GM21717 (cell line): Measurements from ENCODE around the gene NEDD4L.

Experiments used
- ATAC-seq: cut with Tn5 transposase; IDR thresholded peaks from one replicate; pipeline ENCODE4 v1.9.1; 2021; ENCODE audit warnings: mild to moderate bottlenecking, moderate library complexity; ENCODE audit not compliant: unreplicated experiment

NEDD4L gene

GRCh38 chr18:58387716-58388115, 343.7 kb downstream of the NEDD4L start:
- ATAC-seq, result no peak

GRCh38 chr18:58388736-58389135, 344.7 kb downstream of the NEDD4L start:
- ATAC-seq, result no peak

DNA sequence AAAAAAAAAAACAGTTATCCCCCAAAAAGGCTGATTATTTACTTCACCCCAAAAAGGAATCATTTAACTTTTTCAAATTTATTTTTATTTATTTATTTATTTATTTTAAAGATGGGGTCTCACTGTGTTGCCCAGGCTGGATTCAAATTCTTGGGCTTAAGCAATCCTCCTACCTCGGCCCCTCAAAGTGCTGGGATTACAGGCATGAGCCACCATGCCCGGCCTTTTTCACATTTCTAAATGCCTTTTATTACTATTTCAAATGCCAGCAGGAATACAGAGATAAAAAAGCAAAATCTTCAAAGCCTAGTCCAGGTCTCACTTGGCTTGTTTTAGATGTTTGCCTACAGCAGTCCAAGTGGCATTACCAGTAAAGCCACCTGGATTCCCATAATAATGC, 345.7 kb downstream of the NEDD4L start:
- ATAC-seq, result no peak

DNA sequence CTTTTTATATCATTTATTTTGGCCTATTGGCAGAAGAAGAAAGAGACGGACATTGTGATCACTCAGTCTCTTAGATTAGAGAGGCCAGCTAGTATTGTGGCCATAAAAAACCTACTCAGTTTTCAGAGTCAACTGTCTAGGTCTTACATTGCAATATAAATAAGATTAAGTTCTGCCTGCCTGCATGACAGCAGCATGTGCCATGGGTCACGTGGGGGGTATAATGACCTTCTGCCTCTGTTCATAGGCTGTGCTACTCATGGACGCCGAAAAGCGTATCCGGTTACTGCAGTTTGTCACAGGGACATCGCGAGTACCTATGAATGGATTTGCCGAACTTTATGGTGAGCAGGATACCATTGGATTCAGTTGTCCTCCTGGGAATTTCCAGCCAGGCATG, 346.4 kb downstream of the NEDD4L start:
- ATAC-seq, result no peak

- no peak for ATAC-seq
These were observed 347.3 kb downstream of the NEDD4L start for GRCh38 chr18:58391231-58391825.

GRCh38 chr18:58391932-58392323, 347.9 kb downstream of the NEDD4L start:
- ATAC-seq, result no peak

- no peak for ATAC-seq
These were observed 348.4 kb downstream of the NEDD4L start for GRCh38 chr18:58392324-58393000.

DNA sequence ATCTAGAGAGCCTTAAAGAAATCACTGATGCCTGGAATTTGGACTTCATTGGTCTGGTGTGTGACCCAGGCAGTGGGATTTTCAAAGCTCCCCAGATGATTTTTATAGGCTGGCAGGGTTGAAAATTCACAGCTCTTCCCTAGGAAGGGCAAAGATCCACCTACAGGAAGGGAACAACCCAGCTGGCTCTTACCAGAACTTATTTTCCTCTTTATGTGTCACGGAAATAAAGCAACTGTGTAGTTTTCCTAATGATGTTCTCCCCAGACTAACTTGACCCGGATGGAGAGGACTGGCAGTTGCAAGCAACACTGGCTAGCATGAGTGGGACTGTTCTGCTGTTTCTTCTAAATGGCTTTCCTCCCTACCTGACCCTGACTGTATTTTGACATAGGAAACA, 349.3 kb downstream of the NEDD4L start:
- ATAC-seq, result no peak

DNA sequence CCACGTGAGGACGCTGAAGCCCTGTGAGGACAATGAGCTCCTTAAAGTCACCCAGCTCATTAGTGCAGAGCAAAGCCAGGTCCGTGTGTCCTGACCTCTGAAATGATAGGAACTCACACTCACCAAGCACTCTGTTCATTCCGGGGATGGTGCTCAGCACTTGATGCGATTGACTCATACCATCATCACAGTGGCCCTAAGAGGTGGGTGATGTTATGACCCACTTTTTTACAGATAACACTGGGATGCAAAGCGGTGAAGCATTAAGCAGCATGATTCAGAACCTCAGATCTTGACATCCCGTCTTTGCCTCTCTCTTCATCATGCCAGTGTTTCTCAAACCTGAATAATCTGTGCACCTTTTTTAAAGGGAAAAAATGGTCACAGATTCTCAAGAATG, 350.0 kb downstream of the NEDD4L start:
- no peak for ATAC-seq

DNA sequence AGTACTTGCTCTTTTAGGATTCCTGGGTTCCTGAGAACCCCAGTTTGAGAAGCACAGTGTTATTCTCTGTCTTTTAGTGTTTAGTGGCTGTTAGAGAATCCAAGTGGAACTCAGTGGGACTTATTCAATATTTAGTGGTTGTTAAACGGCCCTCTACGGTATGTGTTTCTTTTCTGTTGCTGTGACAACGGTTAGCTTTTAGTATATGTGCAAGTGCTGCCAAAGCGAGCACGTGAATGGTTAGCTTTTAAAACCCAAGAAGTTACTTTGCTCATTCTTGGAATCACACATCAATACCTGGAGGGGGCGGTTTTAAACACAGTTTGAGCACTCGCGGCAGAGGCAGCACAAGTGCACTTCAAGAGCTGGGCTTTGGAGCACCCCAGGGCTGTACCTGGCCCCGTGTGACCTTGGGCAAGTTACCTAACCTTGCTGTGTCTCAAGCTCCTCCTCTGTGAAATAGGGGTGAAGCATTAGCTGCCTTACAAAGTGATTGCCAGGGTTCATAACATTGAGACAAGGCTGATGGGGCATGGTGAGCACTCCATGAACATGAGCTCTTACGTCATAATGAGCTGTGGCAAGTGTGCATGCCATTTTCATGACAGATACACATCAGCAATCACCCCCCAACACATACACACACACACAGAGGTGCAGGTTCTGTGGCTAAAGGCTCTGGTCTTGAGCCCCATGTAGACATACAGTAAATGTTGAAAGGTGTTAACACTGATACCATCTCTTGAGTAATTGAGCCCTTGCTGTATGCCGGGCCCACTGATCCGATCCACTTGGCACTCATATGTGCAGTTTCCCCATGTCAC, 350.8 kb downstream of the NEDD4L start:
- ATAC-seq, result no peak

GRCh38 chr18:58396144-58396543, 352.1 kb downstream of the NEDD4L start:
- ATAC-seq, result no peak

DNA sequence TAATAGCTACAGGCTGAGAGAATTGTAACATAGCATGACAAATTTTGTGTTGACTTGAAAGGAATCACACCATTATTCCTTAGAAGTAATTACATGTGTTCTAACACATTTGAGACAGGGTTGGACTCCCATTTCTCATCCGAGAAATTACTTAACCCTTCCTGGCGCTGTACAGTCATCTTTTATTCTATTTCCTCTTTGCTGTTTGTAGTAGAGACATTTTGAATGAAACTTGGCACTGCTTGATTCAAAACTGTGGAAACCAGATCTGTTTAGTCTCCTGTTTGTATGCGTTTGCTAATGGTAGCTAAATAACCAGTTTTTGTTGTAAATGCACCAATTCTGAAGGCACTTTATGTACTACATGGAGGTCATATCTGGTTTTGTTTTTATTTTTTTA, 352.9 kb downstream of the NEDD4L start:
- ATAC-seq, result no peak

DNA sequence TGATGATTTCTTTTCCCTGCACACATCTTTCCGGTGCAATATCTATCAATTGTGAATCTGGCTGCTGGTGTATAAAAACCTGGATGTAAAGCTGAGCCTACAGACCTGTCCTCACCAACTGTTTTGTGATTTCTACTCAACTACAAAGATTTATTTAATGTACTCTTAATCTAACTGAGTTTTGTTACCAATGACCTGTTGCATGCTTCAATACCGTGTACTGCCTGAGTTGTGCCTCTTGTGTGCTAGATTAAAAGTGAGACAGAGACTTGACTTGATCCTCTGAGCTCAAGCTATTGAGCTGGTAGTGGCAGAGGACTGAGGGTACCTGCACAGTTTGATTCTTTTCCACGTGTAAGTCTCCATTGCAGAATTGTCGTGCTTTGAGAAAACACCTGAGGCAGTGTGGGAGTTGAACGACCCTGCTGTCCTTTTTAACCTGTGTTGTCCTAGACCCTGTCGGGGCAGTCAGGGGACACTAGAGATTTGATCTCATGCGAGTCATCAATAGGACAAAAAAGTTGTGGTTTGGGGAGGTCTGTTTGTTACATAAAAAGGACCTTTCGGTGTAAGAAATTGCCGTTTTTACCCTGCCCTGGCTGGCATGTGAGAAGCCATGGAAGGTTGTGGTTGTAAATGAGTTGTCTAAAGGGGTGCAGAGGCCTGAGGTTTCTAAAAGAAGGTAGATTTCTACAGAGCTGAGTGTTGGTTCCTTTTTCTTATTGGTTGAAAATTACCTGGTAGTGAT, 353.5 kb downstream of the NEDD4L start:
- ATAC-seq, result no peak

DNA sequence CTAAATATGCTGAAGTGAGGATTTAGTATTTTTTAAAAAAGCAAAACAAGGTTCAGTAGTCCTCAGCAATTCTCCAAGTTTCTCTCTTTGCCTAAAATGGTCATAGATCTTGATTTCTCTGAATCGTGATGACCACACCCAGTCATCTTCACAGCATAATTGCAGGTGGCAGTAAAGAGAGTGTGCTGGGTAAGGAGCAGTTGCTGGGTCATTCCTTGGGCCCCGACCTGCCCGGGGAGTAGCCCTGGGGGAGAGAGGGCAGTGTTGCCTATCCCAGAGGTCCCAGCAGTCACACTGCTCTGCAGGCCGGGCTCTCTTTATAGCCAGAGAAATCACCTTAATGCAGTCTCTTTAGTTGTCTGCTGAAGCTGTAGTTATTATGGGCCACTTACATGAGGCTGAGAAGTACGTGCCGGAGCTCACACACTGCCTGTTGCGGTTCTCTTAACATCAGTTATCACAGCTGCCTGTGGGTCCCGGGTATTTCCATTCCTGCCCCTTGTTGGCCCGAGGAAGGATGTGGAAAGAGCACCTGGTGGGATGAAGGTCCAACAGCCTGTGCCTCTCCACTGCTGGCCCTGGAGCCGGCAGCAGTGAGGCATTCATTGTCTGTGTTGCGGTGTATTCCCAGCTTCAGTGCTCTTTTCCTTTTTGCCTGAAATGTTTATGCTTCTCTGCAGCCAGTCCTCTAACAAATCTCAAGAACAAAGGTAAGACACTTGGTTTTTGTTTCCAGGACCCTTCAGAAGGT, 354.8 kb downstream of the NEDD4L start:
- no peak for ATAC-seq

- no peak for ATAC-seq
These were observed 356.4 kb downstream of the NEDD4L start for GRCh38 chr18:58400331-58400870.

GRCh38 chr18:58401191-58401590, 357.2 kb downstream of the NEDD4L start:
- ATAC-seq, result no peak

- ATAC-seq, result no peak
These were observed 358.2 kb downstream of the NEDD4L start for GRCh38 chr18:58402247-58402646.

DNA sequence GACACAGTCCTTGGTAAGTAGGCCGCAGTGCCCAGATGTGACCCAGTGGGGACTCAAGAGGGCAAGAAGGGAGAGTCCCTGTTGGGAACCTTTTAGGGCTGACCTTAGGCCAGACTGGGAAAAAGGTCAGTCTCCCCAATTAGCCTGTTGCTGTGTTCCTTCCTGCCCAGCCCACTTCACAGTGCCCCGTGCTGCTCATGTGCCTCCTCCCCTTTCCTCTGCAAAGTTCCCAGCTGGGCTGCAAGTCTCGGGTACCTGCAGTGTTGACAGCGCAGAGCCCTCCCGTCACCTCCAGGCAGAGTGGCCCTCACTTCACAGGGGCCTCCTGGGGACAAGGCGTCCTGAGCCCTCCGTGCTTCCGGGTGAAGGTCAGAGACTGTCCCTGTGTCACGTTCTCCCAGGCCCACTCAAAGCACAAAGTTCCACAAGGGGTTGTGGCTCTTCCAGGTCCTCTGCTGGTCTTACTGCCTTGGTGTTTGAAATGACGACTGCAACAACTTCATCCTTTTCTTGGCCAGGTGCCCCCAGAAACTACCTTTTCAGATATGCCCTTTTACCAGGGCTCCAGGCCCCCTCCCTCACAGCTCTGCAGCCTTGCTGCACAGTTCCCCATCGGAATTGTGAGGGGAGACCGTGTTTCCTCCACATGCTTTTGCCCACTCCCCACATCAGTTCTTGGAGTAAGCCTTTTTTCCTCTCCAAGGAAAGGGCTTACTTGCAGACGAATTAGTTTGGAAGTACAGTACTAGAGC, 359.1 kb downstream of the NEDD4L start:
- no peak for ATAC-seq

GRCh38 chr18:58403799-58404455, 359.9 kb downstream of the NEDD4L start:
- ATAC-seq, result no peak
